Activated CD4-positive, alpha-beta memory T cell treated with anti-CD3 and anti-CD28 coated beads for 36 hours (primary cell): Measurements from ENCODE around the gene RAD51B. TPM values are rescaled to one million over a fixed set of nuclear protein-coding genes. Genes with fewer than 3 reads are reported as not detected.

Source experiments
- CTCF ChIA-PET: fragments of 350-600 bp; sonication (Branson Sonifier 250); formaldehyde crosslinking; loops from one replicate; lab custom pipeline; 2021; ENCODE audit warnings: antibody characterized with exemption, inconsistent platforms; lab: Charles Lee
- POLR2A ChIA-PET: fragments of 350-600 bp; sonication (Branson Sonifier 250); formaldehyde crosslinking; loops from one replicate; lab custom pipeline; 2021; ENCODE audit warnings: antibody characterized with exemption; lab: Charles Lee
- DNase-seq: peaks from one replicate; pipeline ENCODE4 v3.0.0-alpha.2; 2020
- H3K27ac Mint-ChIP-seq: one replicate; pipeline ENCODE4 v1.8.0; 2021; ENCODE audit warnings: mixed read lengths
- H3K27me3 Mint-ChIP-seq: one replicate; pipeline ENCODE4 v1.8.0; 2021; ENCODE audit warnings: mixed read lengths
- H3K36me3 Mint-ChIP-seq: one replicate; pipeline ENCODE4 v1.8.0; 2021; ENCODE audit warnings: mixed read lengths
- H3K4me1 Mint-ChIP-seq: one replicate; pipeline ENCODE4 v1.8.0; 2021; ENCODE audit warnings: low read depth, mixed read lengths
- H3K4me3 Mint-ChIP-seq: one replicate; pipeline ENCODE4 v1.8.0; 2021; ENCODE audit warnings: mild to moderate bottlenecking, mixed read lengths
- H3K9me3 Mint-ChIP-seq: one replicate; pipeline ENCODE4 v1.8.0; 2021; ENCODE audit warnings: mixed read lengths
- intact Hi-C: fragments of 100-400 bp; cut with micrococcal nuclease; formaldehyde crosslinking; loops from one replicate; pipeline ENCODE4 v1.15.1; 2023
- total RNA-seq, 2 experiments: library from RNA; stranded (reverse); gene quantifications; one replicate each; pipeline ENCODE4 v1.2.3, GENCODE V29; 2021

Gene RAD51B
- total RNA-seq, 2 experiments from 2014 or later, result 32.3 to 34.3 TPM

DNA sequence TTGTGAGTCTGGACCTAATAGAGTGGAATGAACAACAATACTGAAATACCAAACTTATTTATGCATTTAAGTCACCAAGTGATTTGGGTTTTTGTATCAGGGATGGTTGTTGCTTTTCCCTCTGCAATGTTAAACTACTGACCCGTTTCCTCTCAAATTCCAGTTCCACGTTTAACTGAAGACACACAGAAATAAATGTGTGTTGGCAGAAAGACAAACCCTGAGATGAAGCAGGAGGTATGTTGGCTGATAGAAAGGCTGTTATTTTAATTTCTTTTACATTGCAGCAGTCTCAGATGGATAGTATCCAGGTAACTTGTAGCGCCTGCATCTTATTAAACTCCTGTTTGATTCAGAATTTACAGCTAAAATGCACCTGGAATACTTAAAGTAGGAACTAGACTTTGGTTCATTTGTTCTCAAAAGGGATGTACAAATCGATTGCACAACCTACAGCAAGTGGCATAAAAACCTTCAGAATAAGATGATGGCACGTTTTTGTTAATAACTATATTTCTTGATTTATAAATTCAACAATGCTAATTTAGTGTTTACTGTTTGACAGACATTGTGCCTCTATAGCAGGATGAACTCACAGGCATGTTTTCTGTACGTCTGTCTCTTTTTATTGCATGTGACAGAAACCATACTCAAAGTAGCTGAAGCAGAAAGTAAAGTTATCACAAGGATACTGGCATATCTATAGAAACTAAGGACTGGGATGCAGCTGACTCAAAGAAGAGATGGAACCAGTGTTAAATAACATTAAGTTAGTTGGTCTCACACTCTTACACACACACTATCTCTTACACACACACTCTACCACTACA is 567.6 kb downstream of the RAD51B start:
- POLR2A ChIA-PET, result no interaction called here

DNA sequence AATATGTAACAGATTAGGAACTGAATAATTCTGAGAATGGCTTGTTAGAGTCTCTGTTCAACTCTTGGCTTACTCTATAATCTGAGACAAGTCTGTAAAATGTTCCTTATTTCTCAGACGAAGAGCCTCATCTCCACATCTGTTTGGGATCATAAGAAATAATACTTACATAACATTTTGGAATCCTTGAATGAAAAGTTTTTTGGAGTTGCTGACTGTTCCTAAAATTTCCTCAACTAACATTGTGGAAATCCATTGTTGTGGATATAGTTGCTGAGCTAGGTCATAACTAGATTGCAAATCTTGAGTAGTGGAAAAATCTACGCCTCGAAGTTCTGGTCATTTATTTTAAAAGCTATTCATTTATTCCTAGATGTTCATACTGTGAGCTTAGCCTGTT is 570.4 kb downstream of the RAD51B start:
- Mint-ChIP-seq H3K27ac (no peak overlapping the region), H3K36me3 (no peaks in the 10 kb centered on the region), H3K4me1 (peaks cover 2% of the 10 kb centered on the region), H3K4me3 (no peak overlapping the region), H3K9me3 (no peaks in the 10 kb centered on the region), H3K27me3 (no peaks in the 10 kb centered on the region)
- no peak for DNase-seq
- ChIA-PET POLR2A (no interaction called here), CTCF (no interaction called here)
- intact Hi-C loops, result no loop called here

More for the DNA sequence above, 567.6 kb downstream of the RAD51B start:
- Mint-ChIP-seq H3K27ac (no peak overlapping the region), H3K27me3 (no peaks in the 10 kb centered on the region), H3K4me3 (no peak overlapping the region), H3K4me1 (peaks cover 12% of the 10 kb centered on the region), H3K9me3 (no peaks in the 10 kb centered on the region), H3K36me3 (no peaks in the 10 kb centered on the region)
- CTCF ChIA-PET, result interaction anchor here (0.6 kb wide), 1 partner anchor 28 kb away, joined by 3 read pairs; no protein-coding TSS in a partner anchor
- no peak for DNase-seq
- intact Hi-C loops, result no loop called here

DNA sequence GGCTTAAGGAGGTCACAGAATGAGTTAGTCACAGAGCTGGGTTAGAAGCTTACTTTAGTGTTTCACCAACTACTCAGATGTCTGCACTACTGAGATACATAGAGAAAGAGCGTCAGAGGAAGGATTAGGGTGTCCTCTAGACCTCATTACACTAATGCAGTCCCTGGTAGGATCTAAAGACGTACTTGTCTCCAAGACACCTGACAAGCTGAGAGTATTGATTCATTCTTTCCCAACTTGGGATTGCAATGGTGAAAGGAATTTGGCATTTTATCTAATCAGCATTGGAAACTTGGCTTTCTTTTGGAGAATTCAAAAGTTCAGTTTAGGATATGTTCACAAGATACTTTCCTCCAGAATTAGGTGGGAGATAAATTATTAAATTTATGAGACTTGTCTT is 571.2 kb downstream of the RAD51B start:
- no peaks in the 10 kb centered on the region for H3K36me3 Mint-ChIP-seq
- POLR2A ChIA-PET, result no interaction called here
- no peak overlapping the region for H3K27ac Mint-ChIP-seq
- H3K27me3 Mint-ChIP-seq, result no peaks in the 10 kb centered on the region
- CTCF ChIA-PET, result no interaction called here
- H3K4me3 Mint-ChIP-seq, result no peak overlapping the region
- no peaks in the 10 kb centered on the region for H3K9me3 Mint-ChIP-seq
- peaks cover 2% of the 10 kb centered on the region for H3K4me1 Mint-ChIP-seq
- intact Hi-C loops, result no loop called here
- no peak for DNase-seq

DNA sequence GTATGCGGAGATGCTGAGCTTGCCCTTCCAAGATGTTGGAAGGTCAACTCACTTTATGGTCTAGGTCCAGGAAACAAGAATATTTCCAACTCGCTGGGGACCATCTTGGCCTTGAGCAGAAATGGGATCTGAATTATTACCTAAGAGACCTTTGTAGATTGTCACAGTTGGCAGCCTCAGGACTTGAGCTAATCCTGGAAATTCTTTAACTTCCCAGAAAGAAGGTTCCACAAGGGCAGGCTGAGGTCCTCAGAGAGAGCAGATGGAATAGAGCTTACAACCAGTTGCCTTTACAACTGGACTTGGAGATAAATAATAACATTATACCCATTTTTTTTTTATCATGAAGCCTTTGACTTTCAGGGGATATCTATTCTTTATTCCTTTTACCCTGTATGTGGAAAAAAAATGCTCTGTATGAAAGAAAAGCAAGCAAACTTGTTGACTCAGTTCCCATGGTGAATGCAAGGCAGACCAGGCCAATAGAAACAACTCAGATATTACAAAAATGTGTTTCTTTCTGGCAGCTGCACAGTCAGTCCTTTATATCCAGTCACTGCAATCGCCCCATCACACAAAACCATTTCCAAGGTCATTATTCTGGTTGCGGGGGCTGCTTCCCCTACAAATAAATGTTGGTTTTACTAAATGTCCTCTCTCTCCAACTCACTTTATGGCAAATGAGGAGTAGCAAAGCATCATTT is 571.9 kb downstream of the RAD51B start:
- ChIA-PET CTCF (no interaction called here), POLR2A (no interaction called here)
- no peaks in the 10 kb centered on the region for H3K9me3 Mint-ChIP-seq
- no peaks in the 10 kb centered on the region for H3K27me3 Mint-ChIP-seq
- no peak for DNase-seq
- H3K4me1 Mint-ChIP-seq, result peaks cover 2% of the 10 kb centered on the region
- no peaks in the 10 kb centered on the region for H3K36me3 Mint-ChIP-seq
- no peak overlapping the region for H3K4me3 Mint-ChIP-seq
- no peak overlapping the region for H3K27ac Mint-ChIP-seq
- intact Hi-C loops, result no loop called here

DNA sequence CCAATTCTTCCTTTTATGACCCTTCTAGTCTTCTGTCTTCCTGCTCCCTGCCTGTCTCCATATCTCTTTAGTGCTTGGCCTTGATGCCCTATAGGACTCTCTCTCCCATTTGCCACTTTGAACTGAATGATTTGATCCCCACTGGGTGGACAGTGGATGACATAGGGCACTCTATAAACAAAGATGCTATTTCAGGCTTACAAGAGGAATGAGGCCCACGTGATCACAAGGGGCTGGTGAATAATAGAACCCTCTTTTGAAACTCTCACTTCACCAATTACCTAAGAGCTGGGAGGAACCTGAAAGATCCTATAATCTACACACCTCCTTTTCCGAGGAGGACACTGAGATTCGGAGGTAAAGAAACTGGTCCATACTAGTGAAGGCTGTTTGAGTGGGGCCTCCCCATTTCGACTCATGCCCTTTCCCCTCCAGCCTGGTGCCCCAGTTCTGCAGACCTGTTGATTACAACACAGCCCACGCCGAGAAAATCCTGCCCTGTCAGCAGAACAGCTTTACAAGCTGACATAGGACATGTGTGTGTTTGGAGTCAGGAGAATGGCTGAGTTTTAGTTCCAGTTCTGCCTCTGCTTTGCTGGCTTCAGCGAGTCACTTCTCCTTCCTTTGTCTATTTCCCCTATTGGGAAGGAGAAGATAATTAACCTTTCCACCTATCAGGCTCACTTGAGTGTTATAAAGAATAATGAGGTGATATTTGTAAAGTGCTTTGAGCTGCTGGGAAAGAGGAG is 573.0 kb downstream of the RAD51B start:
- intact Hi-C loops, result no loop called here
- no peaks in the 10 kb centered on the region for H3K9me3 Mint-ChIP-seq
- H3K4me3 Mint-ChIP-seq, result no peak overlapping the region
- no peaks in the 10 kb centered on the region for H3K36me3 Mint-ChIP-seq
- no peak overlapping the region for H3K27ac Mint-ChIP-seq
- POLR2A ChIA-PET, result no interaction called here
- H3K27me3 Mint-ChIP-seq, result no peaks in the 10 kb centered on the region
- CTCF ChIA-PET, result interaction anchor here (0.9 kb wide), 1 partner anchor 268 kb away, joined by 4 read pairs; no protein-coding TSS in a partner anchor
- peaks cover 2% of the 10 kb centered on the region for H3K4me1 Mint-ChIP-seq
- peak; percentile 38 for DNase-seq

DNA sequence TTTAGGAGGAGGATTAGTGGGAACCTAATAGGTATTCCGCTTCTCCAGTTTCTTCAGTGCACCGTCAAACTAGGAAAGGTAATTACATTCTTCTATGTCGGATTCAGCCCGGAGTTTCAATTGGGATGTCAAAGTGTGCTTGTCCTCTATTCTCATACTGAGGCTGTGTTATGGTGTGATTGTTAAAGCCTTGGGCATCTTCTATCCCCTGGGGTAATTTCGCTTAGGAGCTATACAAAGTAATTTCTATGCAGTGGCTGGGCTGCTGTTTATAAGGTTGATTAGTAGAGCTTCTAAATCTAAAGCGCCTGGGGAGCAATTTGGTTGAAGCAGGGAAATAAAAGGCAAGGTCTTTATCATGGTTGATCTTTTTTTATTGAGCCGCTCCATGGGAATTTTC is 573.7 kb downstream of the RAD51B start:
- no peaks in the 10 kb centered on the region for H3K9me3 Mint-ChIP-seq
- H3K4me3 Mint-ChIP-seq, result no peak overlapping the region
- POLR2A ChIA-PET, result no interaction called here

DNA sequence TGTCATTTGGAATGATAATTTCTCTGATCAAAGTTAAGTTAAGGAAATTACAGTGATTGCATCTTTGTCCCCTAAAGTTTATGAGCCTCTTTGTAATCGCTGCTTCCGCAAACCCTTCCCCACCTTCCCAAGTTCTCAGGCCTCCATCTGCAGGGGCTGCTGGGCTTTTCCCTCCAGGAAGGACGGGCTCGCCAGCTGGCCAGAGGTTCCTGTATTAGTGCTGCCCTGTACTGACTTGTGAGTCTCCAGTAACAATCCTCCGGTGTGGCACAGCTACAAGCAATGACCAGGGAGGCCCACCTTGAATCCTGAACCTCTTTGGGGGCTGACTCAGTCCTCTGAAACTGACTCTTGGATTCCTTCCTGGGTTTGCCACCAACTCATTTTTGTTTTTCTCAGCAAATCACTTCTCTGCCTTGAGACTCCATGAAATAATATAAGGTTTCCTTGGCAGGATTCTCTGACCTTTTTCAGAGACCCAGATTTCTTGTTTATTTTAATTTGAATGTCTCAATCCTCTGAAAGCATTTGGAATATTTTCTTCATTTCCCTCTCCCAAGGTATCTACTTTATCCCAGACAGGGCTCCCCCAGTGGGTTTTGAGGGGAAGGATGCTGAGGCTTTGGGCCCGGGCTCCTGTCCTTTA is 574.7 kb downstream of the RAD51B start:
- DNase-seq, result no peak
- Mint-ChIP-seq H3K9me3 (no peaks in the 10 kb centered on the region), H3K27me3 (no peaks in the 10 kb centered on the region), H3K4me1 (peaks cover 2% of the 10 kb centered on the region), H3K36me3 (no peaks in the 10 kb centered on the region), H3K4me3 (no peak overlapping the region), H3K27ac (no peak overlapping the region)
- ChIA-PET POLR2A (no interaction called here), CTCF (no interaction called here)
- intact Hi-C loops, result no loop called here

More for the DNA sequence above, 573.7 kb downstream of the RAD51B start:
- Mint-ChIP-seq H3K27me3 (no peaks in the 10 kb centered on the region), H3K27ac (no peak overlapping the region), H3K36me3 (no peaks in the 10 kb centered on the region), H3K4me1 (peaks cover 2% of the 10 kb centered on the region)
- intact Hi-C loops, result no loop called here
- CTCF ChIA-PET, result interaction anchor here (0.9 kb wide), 1 partner anchor 267 kb away, joined by 4 read pairs; no protein-coding TSS in a partner anchor
- no peak for DNase-seq

DNA sequence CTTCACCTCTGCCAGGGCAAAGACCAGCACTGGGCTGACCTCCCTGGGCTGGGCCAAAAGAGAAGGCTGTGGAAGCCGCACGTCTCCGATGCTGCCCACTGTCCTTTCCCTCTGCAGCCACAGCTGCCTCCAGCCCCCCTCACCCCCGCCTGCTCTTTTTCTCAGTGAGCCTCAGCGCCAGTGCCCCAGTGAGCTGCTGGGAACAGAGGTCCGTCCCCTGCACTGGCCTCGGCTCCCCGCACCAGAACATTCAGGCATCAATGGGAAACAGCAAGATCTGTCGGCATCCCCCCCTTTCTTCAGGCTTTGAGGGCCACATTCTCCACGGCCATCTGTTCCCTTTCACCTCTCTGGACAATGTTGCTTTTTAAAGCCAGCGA is 575.2 kb downstream of the RAD51B start:
- Mint-ChIP-seq H3K4me1 (peaks cover 2% of the 10 kb centered on the region), H3K36me3 (no peaks in the 10 kb centered on the region), H3K9me3 (no peaks in the 10 kb centered on the region), H3K4me3 (no peak overlapping the region), H3K27me3 (no peaks in the 10 kb centered on the region), H3K27ac (no peak overlapping the region)
- POLR2A ChIA-PET, result no interaction called here
- DNase-seq, result no peak
- intact Hi-C loops, result no loop called here
- CTCF ChIA-PET, result no interaction called here

DNA sequence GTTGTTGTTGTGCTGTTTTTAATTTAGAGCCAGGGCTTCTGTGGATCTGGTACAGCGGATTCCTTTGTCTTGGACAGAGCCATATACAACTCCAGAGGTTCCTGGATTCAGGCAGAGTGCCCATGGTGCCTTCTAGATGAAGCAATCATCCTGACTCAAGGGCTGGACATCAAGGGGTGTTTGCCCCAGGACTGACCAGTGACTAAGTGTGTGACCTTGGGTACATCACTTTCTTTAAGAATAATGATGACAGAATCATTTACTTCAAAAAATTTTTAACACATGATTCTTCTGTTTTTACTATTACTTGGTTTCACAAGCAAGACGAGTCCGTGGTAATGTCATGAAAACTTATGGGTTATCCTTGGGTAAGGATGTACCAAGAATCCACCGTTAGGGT is 576.0 kb downstream of the RAD51B start:
- intact Hi-C loops, result no loop called here
- ChIA-PET CTCF (no interaction called here), POLR2A (no interaction called here)
- Mint-ChIP-seq H3K4me1 (peaks cover 2% of the 10 kb centered on the region), H3K9me3 (no peaks in the 10 kb centered on the region), H3K27me3 (no peaks in the 10 kb centered on the region), H3K4me3 (no peak overlapping the region), H3K36me3 (no peaks in the 10 kb centered on the region), H3K27ac (no peak overlapping the region)
- no peak for DNase-seq

DNA sequence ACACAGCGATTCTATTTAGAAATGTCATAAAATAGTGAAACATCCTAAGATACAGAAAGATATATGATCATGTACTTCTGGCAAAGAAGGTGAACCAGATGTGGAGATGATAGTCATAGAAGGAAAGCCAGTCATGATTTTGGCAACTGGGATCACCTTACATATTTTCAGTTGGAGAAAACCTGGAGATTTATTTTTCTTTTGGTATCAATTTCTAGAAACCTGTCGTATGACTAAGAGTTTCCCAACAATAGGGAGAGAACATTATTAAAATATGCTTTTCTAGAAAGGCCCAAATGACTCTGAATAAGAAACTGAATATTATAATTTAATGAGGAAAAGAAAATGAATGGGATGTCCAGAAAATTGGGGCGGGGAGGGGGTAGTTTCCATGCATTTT is 576.9 kb downstream of the RAD51B start:
- no peaks in the 10 kb centered on the region for H3K27me3 Mint-ChIP-seq

DNA sequence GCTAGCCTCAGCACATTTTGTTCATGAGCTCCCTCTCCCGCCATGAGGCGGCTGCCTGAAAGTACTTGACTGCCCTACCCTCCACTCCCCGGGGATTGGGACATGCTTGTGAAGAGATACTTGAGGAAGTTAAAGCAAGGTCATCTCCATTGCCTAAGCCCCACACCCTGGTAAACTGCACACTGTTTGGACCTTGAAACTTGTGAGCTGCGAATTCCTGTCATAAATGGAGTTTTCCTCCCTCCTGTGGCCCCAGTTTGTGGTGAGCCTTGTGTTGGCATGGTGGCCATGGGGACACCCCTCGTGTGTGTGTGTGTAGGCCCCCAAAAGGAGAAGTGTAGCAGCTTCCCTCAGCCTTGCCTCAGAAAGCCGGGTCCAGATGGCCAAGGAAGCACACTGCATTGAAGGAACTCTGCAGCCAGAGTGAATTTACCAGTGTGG is 577.8 kb downstream of the RAD51B start:
- peaks cover 2% of the 10 kb centered on the region for H3K4me1 Mint-ChIP-seq
- no peak overlapping the region for H3K4me3 Mint-ChIP-seq
- DNase-seq, result no peak
- intact Hi-C loops, result no loop called here
- no peak overlapping the region for H3K27ac Mint-ChIP-seq
- H3K27me3 Mint-ChIP-seq, result no peaks in the 10 kb centered on the region
- CTCF ChIA-PET, result no interaction called here
- POLR2A ChIA-PET, result no interaction called here
- H3K9me3 Mint-ChIP-seq, result no peaks in the 10 kb centered on the region
- H3K36me3 Mint-ChIP-seq, result no peaks in the 10 kb centered on the region

More for the DNA sequence above, 576.9 kb downstream of the RAD51B start:
- Mint-ChIP-seq H3K9me3 (no peaks in the 10 kb centered on the region), H3K36me3 (no peaks in the 10 kb centered on the region), H3K4me1 (peaks cover 2% of the 10 kb centered on the region), H3K27ac (no peak overlapping the region), H3K4me3 (no peak overlapping the region)
- CTCF ChIA-PET, result no interaction called here
- DNase-seq, result no peak
- POLR2A ChIA-PET, result no interaction called here
- intact Hi-C loops, result no loop called here

DNA sequence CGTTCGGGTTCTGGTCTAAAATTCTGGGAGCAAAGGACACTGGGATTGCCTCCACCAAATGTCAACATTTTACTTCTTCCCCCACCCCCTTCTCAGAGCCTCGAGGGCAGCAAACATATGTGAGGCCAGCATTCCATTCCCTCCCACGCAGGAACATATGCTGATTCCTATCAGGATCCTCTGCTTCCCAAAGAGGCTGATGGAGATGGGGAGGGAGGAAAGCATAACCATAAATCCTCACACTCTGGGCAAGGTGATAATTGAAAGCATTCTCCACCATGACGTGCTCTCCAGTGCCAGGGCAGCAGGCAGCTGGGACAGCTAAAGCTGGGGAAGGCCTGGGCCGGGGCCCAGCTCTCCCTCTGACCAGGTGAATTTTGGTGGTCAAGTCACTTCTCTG is 578.2 kb downstream of the RAD51B start:
- CTCF ChIA-PET, result no interaction called here
- H3K27me3 Mint-ChIP-seq, result no peaks in the 10 kb centered on the region
- peaks cover 2% of the 10 kb centered on the region for H3K4me1 Mint-ChIP-seq
- POLR2A ChIA-PET, result no interaction called here
- no peak overlapping the region for H3K4me3 Mint-ChIP-seq
- intact Hi-C loops, result no loop called here
- H3K9me3 Mint-ChIP-seq, result no peaks in the 10 kb centered on the region
- DNase-seq, result no peak
- no peaks in the 10 kb centered on the region for H3K36me3 Mint-ChIP-seq
- no peak overlapping the region for H3K27ac Mint-ChIP-seq
